ENCODE data around the gene ATP13A3. TPM values are rescaled to one million over a fixed set of nuclear protein-coding genes. Genes with fewer than 3 reads are reported as not detected.

Gene ATP13A3
- total and polyA plus RNA-seq, 2 donors (not counting 1 experiment from before 2014, with no cell fraction given) = 6.1 to 61.1 TPM

GRCh38 chr3:194355379-194355778 lies 131.4 kb downstream of the ATP13A3 start:
- TF ChIP-seq EZH2 (IDR thresholded peaks at IDR 0.05; ENCODE audit: borderline replicate concordance, insufficient read depth, low read depth, low read length, poor library complexity, severe bottlenecking) = no peak
- no peak for TF ChIP-seq CTCF (IDR thresholded peaks at IDR 0.05)
- Histone ChIP-seq H3K4me3 (ENCODE audit: control extremely low read depth in 1 of 5, extremely low read depth in 1 of 5, insufficient read depth in 1 of 5, low read depth in 2 of 5, low read length in 4 of 5) (no peak overlapping the region), H2AFZ (ENCODE audit: insufficient read depth, low read depth, low read length, poor library complexity, severe bottlenecking) (no peak overlapping the region), H4K20me1 (ENCODE audit: control insufficient read depth, insufficient read depth, low read length, poor library complexity, severe bottlenecking) (no peaks in the 10 kb centered on the region), H3K9ac (ENCODE audit: low read length) (no peak overlapping the region), H3K27me3 (replicated peaks in 1 of 4; ENCODE audit: control extremely low read depth in 1 of 4, control insufficient read depth in 3 of 4, insufficient read depth in 4 of 4, low read length in 3 of 4) (peaks cover 0 to 3% (median 0%) of the 10 kb centered on the region in 4 experiments), H3K9me3 (ENCODE audit: control extremely low read depth in 1 of 3, control insufficient read depth in 2 of 3, insufficient read depth in 1 of 3, low read length in 2 of 3) (no peaks in the 10 kb centered on the region), H3K36me3 (replicated peaks in 1 of 2; ENCODE audit: control extremely low read depth in 1 of 2, control insufficient read depth in 1 of 2, extremely low read depth in 1 of 2, insufficient read depth in 2 of 2, low read length in 1 of 2) (no peaks in the 10 kb centered on the region), H3K4me2 (replicated peaks; ENCODE audit: low read depth, low read length, poor library complexity, severe bottlenecking) (no peak overlapping the region), H3K79me2 (ENCODE audit: control insufficient read depth, insufficient read depth, low read length) (no peaks in the 10 kb centered on the region), H3K4me1 (ENCODE audit: control insufficient read depth in 2 of 2, insufficient read depth in 2 of 2, low read length in 2 of 2) (no peaks in the 10 kb centered on the region), H3K27ac (ENCODE audit: low read length in 2 of 2) (no peak overlapping the region)
- ChIA-PET POLR2A (no interaction called here), CTCF (interaction anchor here (1.5 to 1.9 kb wide), 2 partner anchors 8 to 13 kb away, joined by 5 to 6 read pairs; no protein-coding TSS in a partner anchor)
- Mint-ChIP-seq H3K4me3 (no peak overlapping the region), H3K4me1 (no peaks in the 10 kb centered on the region), H3K27me3 (peaks cover 26% of the 10 kb centered on the region), H3K9me3 (ENCODE audit: insufficient read depth) (no peaks in the 10 kb centered on the region), H3K27ac (no peak overlapping the region)
- 83% methylated on average over 2 of the region's 7 CpGs for WGBS (ENCODE audit: insufficient coverage)
- intact Hi-C loops (cut with micrococcal nuclease) = no loop called here
- no peak for DNase-seq
- ATAC-seq (ENCODE audit: low read depth) = no peak

- CTCF ChIA-PET = interaction anchor here (1.9 kb wide), 1 partner anchor 12 kb away, joined by 5 read pairs; no protein-coding TSS in a partner anchor
- 72% methylated on average over 2 of the region's 2 CpGs for WGBS (ENCODE audit: insufficient coverage)
- intact Hi-C loops (cut with micrococcal nuclease) = no loop called here
Observed at GRCh38 chr3:194354315-194354714, 132.5 kb downstream of the ATP13A3 start.

More at GRCh38 chr3:194354315-194354714, 132.5 kb downstream of the ATP13A3 start:
- TF ChIP-seq EZH2 (IDR thresholded peaks at IDR 0.05; ENCODE audit: borderline replicate concordance, insufficient read depth, low read depth, low read length, poor library complexity, severe bottlenecking) (no peak), CTCF (IDR thresholded peaks at IDR 0.05) (no peak)
- Histone ChIP-seq H3K27ac (ENCODE audit: low read length in 2 of 2) (no peak overlapping the region), H3K79me2 (ENCODE audit: control insufficient read depth, insufficient read depth, low read length) (no peaks in the 10 kb centered on the region), H3K9ac (ENCODE audit: low read length) (no peak overlapping the region), H3K4me1 (ENCODE audit: control insufficient read depth in 2 of 2, insufficient read depth in 2 of 2, low read length in 2 of 2) (no peaks in the 10 kb centered on the region), H3K36me3 (replicated peaks in 1 of 2; ENCODE audit: control extremely low read depth in 1 of 2, control insufficient read depth in 1 of 2, extremely low read depth in 1 of 2, insufficient read depth in 2 of 2, low read length in 1 of 2) (no peaks in the 10 kb centered on the region), H3K9me3 (ENCODE audit: control extremely low read depth in 1 of 3, control insufficient read depth in 2 of 3, insufficient read depth in 1 of 3, low read length in 2 of 3) (no peaks in the 10 kb centered on the region), H3K4me3 (ENCODE audit: control extremely low read depth in 1 of 5, extremely low read depth in 1 of 5, insufficient read depth in 1 of 5, low read depth in 2 of 5, low read length in 4 of 5) (no peak overlapping the region), H4K20me1 (ENCODE audit: control insufficient read depth, insufficient read depth, low read length, poor library complexity, severe bottlenecking) (no peaks in the 10 kb centered on the region), H3K4me2 (replicated peaks; ENCODE audit: low read depth, low read length, poor library complexity, severe bottlenecking) (no peak overlapping the region), H2AFZ (ENCODE audit: insufficient read depth, low read depth, low read length, poor library complexity, severe bottlenecking) (no peak overlapping the region), H3K27me3 (replicated peaks in 1 of 4; ENCODE audit: control extremely low read depth in 1 of 4, control insufficient read depth in 3 of 4, insufficient read depth in 4 of 4, low read length in 3 of 4) (peaks cover 0 to 3% (median 0%) of the 10 kb centered on the region in 4 experiments)
- DNase-seq = no peak
- no peak for ATAC-seq (ENCODE audit: low read depth)
- peaks cover 18% of the 10 kb centered on the region for H3K27me3 Mint-ChIP-seq
- H3K4me1 Mint-ChIP-seq = no peaks in the 10 kb centered on the region
- H3K9me3 Mint-ChIP-seq (ENCODE audit: insufficient read depth) = no peaks in the 10 kb centered on the region
- H3K27ac Mint-ChIP-seq = no peak overlapping the region
- POLR2A ChIA-PET = no interaction called here
- H3K4me3 Mint-ChIP-seq = no peak overlapping the region

Small RNA genes lying within 50 kb of the gene (small RNA-seq; reads per million reads assigned to genes)
- not detected for gene AC108676.2 (ENCODE audit: insufficient read length, low read depth, low replicate concordance)
- not detected for gene RNU6-1101P (ENCODE audit: insufficient read length, low read depth, low replicate concordance)

Other genes with a start within 250 kb of the ATP13A3 start
- not detected in 2 replicates for gene CPN2, start 135.7 kb downstream of the ATP13A3 start, total RNA-seq
- not detected in 2 replicates for gene CPN2, start 135.7 kb downstream of the ATP13A3 start, polyA plus RNA-seq
- not detected in 2 replicates for gene LRRC15, start 117.3 kb downstream of the ATP13A3 start, total RNA-seq
- not detected in 2 replicates for gene LRRC15, start 117.3 kb downstream of the ATP13A3 start, polyA plus RNA-seq
- gene GP5, start 87.7 kb downstream of the ATP13A3 start, total RNA-seq = 0.15 and 0.22 TPM in 2 replicates
- gene GP5, start 87.7 kb downstream of the ATP13A3 start, polyA plus RNA-seq = 0.01 and 0.06 TPM in 2 replicates
- 7.5 and 8.2 TPM in 2 replicates for gene TMEM44, start 146.4 kb upstream of the ATP13A3 start, total RNA-seq
- gene TMEM44, start 146.4 kb upstream of the ATP13A3 start, polyA plus RNA-seq = 2.8 and 4.1 TPM in 2 replicates
- 49.8 and 54.6 TPM in 2 replicates for gene LSG1, start 185.2 kb upstream of the ATP13A3 start, total RNA-seq
- 29.4 and 31.7 TPM in 2 replicates for gene LSG1, start 185.2 kb upstream of the ATP13A3 start, polyA plus RNA-seq
- 77.0 and 78.6 TPM in 2 replicates for gene FAM43A, start 198.9 kb upstream of the ATP13A3 start, total RNA-seq
- gene FAM43A, start 198.9 kb upstream of the ATP13A3 start, polyA plus RNA-seq = 9.5 and 17.1 TPM in 2 replicates

Measured in B cell (primary cell).